Measurements from ENCODE around the gene ITPRIP. TPM values are rescaled to one million over a fixed set of nuclear protein-coding genes. Genes with fewer than 3 reads are reported as not detected.

Gene ITPRIP
- total RNA-seq, 1 donor from 2014 or later, result 34.8 TPM

DNA sequence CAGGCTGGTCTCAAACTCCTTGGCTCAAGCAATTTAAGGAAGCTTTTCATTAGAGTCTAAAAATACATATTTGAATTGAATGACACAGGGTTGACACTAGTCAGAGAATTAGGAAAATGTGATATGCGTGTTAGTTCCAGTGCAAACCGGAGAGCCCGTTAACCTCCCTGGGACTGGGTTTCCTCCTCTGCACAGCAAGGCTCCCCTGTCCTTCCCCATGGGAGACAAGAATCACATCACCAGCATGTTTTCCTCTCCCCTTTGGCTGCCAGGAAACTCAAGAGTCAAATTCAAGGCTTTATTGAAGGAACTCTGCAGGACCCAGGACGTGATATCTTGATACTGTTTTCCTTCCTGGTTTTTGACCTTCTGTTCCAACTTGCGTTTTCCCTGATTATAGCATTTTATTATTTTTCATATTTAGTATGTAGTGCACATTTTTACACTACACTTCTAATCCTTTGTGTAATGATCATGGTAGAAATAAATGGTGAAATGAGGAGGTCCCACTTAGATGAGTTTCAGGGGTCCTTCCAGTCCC, 44.4 kb downstream of the ITPRIP start:
- Histone ChIP-seq H3K4me3 (ENCODE audit: low read depth, low read length) (no peak overlapping the region), H3K27me3 (ENCODE audit: control insufficient read depth, insufficient read depth, low read length) (no peaks in the 10 kb centered on the region), H3K36me3 (ENCODE audit: control insufficient read depth, insufficient read depth, low read length) (no peaks in the 10 kb centered on the region)
- TF ChIP-seq, protein P1, sequence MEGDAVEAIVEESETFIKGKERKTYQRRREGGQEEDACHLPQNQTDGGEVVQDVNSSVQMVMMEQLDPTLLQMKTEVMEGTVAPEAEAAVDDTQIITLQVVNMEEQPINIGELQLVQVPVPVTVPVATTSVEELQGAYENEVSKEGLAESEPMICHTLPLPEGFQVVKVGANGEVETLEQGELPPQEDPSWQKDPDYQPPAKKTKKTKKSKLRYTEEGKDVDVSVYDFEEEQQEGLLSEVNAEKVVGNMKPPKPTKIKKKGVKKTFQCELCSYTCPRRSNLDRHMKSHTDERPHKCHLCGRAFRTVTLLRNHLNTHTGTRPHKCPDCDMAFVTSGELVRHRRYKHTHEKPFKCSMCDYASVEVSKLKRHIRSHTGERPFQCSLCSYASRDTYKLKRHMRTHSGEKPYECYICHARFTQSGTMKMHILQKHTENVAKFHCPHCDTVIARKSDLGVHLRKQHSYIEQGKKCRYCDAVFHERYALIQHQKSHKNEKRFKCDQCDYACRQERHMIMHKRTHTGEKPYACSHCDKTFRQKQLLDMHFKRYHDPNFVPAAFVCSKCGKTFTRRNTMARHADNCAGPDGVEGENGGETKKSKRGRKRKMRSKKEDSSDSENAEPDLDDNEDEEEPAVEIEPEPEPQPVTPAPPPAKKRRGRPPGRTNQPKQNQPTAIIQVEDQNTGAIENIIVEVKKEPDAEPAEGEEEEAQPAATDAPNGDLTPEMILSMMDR (IDR thresholded peaks at IDR 0.05; ENCODE audit: insufficient read depth, low read length, poor library complexity, severe bottlenecking), result no peak
- DNase-seq (ENCODE audit: low read depth), result no peak

DNA sequence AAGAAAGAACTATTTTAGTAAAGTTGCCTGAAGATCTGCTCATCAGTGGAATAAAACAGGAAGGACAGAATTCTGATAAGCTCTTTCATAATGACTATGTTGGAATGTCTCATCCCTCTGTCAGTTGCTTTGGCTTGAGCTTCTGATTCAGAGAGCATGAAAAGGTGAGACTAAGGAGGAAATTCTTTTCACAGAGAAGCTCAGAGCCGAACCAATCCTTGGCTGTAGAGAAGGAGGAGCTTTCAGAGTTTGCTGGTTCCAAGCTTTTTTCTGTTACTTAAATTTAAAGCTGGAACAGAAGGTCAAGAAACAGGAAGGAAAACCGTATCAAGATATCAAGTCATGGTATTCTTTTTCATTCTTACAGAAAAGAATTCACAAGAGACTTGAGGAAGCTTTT, 45.3 kb downstream of the ITPRIP start:
- DNase-seq (ENCODE audit: low read depth), result no peak
- no peak overlapping the region for H3K4me3 ChIP-seq (ENCODE audit: low read depth, low read length)
- H3K27me3 ChIP-seq (ENCODE audit: control insufficient read depth, insufficient read depth, low read length), result no peaks in the 10 kb centered on the region
- H3K36me3 ChIP-seq (ENCODE audit: control insufficient read depth, insufficient read depth, low read length), result no peaks in the 10 kb centered on the region
- TF ChIP-seq, protein P1 (IDR thresholded peaks at IDR 0.05; ENCODE audit: insufficient read depth, low read length, poor library complexity, severe bottlenecking), result no peak

DNA sequence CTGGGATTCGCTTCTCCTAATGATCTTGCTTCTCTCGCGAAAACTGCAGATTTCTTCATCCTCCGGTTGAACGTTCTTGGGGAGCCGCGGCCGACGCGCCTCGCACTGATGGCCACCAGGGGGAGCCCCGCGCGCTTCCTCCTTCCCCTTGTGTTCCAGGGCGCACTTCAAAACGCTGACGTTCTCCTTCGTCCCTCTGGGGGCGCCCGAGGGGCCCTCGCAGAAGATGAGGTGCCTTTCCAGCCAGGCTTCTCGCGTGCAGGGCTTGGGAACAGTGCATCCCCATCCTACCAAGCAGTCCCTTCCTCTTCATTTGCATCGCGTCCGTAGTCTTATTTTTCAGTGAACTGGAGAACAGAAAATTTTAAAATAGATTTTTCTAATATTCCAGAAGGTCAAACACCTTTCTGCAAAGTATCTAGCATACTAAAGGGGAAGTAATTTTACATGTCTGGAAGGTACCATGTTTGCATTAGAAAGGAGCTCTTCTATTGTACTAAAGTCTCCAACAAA, 46.8 kb downstream of the ITPRIP start:
- DNase-seq (ENCODE audit: low read depth), result peak; percentile 52
- Histone ChIP-seq H3K27me3 (ENCODE audit: control insufficient read depth, insufficient read depth, low read length) (no peaks in the 10 kb centered on the region), H3K4me3 (ENCODE audit: low read depth, low read length) (no peak overlapping the region), H3K36me3 (ENCODE audit: control insufficient read depth, insufficient read depth, low read length) (no peaks in the 10 kb centered on the region)
- TF ChIP-seq, protein P1 (IDR thresholded peaks at IDR 0.05; ENCODE audit: insufficient read depth, low read length, poor library complexity, severe bottlenecking), result peak; percentile 100

DNA sequence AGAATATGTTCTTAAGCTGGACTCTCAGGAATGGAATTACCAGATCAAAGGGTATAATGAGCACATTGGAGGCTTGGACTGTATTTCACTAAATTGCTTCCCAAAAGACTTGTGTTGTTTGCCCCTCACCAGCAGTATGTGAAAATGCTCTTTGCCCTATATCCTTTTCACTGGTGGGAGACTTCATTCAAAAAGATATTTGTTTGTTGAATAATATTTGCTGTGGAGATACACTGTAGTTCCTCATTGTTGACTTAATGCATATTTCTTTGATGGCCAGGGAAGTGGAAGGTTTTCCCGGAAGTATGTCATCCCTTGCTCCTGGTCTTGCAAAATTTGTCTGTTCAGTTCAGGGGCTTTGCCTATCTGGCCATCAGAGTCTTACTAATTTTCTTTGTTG, 49.9 kb downstream of the ITPRIP start:
- H3K4me3 ChIP-seq (ENCODE audit: low read depth, low read length), result no peak overlapping the region
- no peaks in the 10 kb centered on the region for H3K27me3 ChIP-seq (ENCODE audit: control insufficient read depth, insufficient read depth, low read length)
- TF ChIP-seq, protein P1 (IDR thresholded peaks at IDR 0.05; ENCODE audit: insufficient read depth, low read length, poor library complexity, severe bottlenecking), result no peak
- H3K36me3 ChIP-seq (ENCODE audit: control insufficient read depth, insufficient read depth, low read length), result no peaks in the 10 kb centered on the region
- no peak for DNase-seq (ENCODE audit: low read depth)

DNA sequence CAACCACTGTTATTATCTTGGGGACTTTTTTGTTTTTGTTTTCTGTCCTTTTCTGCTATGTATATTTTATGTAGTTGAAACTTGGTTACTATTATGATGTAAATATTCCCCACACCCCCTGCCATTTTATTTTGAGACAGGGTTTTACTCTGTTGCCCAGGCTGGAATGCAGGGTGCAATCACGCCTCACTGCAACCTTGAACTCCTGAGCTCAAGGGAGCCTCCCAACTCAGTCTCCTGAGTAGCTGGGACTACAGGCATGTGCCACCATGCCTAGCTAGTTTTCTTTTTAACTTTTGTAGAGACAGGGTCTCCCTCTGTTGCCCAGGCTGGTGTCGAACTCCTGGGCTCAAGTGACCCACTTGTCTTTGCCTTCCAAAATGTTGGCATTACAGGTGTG, 51.3 kb downstream of the ITPRIP start:
- TF ChIP-seq, protein P1 (IDR thresholded peaks at IDR 0.05; ENCODE audit: insufficient read depth, low read length, poor library complexity, severe bottlenecking), result no peak
- Histone ChIP-seq H3K36me3 (ENCODE audit: control insufficient read depth, insufficient read depth, low read length) (no peaks in the 10 kb centered on the region), H3K4me3 (ENCODE audit: low read depth, low read length) (no peak overlapping the region), H3K27me3 (ENCODE audit: control insufficient read depth, insufficient read depth, low read length) (no peaks in the 10 kb centered on the region)
- no peak for DNase-seq (ENCODE audit: low read depth)

DNA sequence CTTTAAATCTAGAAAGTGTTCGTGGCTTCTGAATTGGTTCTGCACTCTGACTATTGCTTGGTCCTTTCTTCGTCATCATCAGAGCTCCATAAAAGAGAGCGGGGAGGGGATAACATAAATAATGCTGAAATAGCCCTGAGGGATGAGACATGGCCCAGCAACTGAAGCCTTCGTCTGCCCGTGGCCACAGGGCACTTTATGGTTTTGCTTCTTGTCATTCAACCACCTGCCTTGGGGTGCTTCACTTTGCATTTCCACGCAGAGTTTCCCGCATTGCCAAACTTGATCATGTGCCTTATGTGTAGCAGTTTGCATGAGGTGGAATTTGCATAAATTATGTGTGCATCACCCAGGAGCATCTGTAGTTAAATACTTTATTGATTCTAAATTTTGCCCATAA, 53.4 kb downstream of the ITPRIP start:
- TF ChIP-seq, protein P1 (IDR thresholded peaks at IDR 0.05; ENCODE audit: insufficient read depth, low read length, poor library complexity, severe bottlenecking), result no peak
- H3K36me3 ChIP-seq (ENCODE audit: control insufficient read depth, insufficient read depth, low read length), result no peaks in the 10 kb centered on the region
- H3K27me3 ChIP-seq (ENCODE audit: control insufficient read depth, insufficient read depth, low read length), result no peaks in the 10 kb centered on the region
- H3K4me3 ChIP-seq (ENCODE audit: low read depth, low read length), result no peak overlapping the region
- DNase-seq (ENCODE audit: low read depth), result no peak

All from kidney epithelial cell (primary cell).